BLaER1 treated with 17β-estradiol and CSF1 and Interleukin-3, amounts not matched to agents 10 nM and 100 nM (cell line): ENCODE results near the gene DOHH.
"Not testable (repeated sequence)": the region's sequence is repeated elsewhere in the genome, so short reads cannot be mapped to it uniquely, and the experiment has no call there.

Source experiments
- H3K27ac ChIP-seq, 11 experiments: shearing (Covaris generic); formaldehyde crosslinking; 2 replicates each; pipeline ENCODE4 v1.8.1; 2022
- H3K27me3 ChIP-seq, 11 experiments: shearing (Covaris generic); formaldehyde crosslinking; 2 replicates each; pipeline ENCODE4 v1.8.1; 2022
- H3K36me3 ChIP-seq, 11 experiments: shearing (Covaris generic); formaldehyde crosslinking; 2 replicates each; pipeline ENCODE4 v1.8.1; 2022
- H3K4me1 ChIP-seq, 10 experiments: shearing (Covaris generic); formaldehyde crosslinking; 2 replicates each; pipeline ENCODE4 v1.8.1; 2022
- H3K4me2 ChIP-seq, 11 experiments: shearing (Covaris generic); formaldehyde crosslinking; 2 replicates each; pipeline ENCODE4 v1.8.1; 2022
- H3K4me3 ChIP-seq, 10 experiments: shearing (Covaris generic); formaldehyde crosslinking; 2 replicates each; pipeline ENCODE4 v1.8.1; 2022
- H3K9ac ChIP-seq, 11 experiments: shearing (Covaris generic); formaldehyde crosslinking; 2 replicates each; pipeline ENCODE4 v1.8.1; 2022
- H3K9me3 ChIP-seq, 11 experiments: shearing (Covaris generic); formaldehyde crosslinking; replicated peaks in 1 of 11; 2 replicates each; pipeline ENCODE4 v1.8.1; 2022
- H4K20me1 ChIP-seq, 11 experiments: shearing (Covaris generic); formaldehyde crosslinking; 2 replicates each; pipeline ENCODE4 v1.8.1; 2022
- Cebpa-rat ChIP-seq, 11 experiments: shearing (Covaris generic); IDR thresholded peaks; 2 replicates each; pipeline ENCODE4 v1.8.1; 2022

Gene DOHH

DNA sequence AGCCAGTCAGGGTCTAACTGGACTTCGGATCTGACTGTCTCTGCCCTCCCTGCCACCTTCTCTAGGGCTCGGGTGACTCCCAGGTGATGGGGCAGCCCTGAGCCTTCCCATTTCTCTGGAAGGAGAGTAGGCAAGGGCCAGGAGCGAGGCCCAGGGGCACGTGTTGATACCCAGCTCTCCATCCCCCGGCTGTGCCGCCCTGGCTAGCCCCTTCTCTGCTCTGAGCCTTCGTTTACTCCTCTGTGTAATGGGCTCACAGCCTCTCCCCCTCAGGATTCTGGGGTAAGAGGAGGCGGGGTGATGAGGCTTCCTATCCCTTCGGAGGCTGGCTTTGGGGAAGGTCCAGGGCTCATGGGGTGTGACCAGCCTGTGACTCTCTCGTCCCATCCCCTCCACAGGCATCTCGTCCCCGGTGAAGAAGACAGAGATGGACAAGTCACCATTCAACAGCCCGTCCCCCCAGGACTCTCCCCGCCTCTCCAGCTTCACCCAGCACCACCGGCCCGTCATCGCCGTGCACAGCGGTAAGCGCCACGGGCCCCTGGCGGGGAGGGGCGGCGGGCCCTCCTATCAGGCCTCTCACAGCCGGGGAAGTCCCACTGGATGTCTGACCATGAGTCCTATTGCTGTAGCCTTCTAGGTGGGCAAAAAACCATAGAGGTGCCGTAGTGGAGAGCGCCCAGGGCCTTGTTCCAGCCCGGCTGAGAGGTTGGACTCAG lies 51.7 kb downstream of the DOHH start:
- H3K4me2 ChIP-seq, result no peak overlapping the region
- H3K27me3 ChIP-seq, result no peaks in the 10 kb centered on the region
- no peak for TF ChIP-seq Cebpa-rat (IDR thresholded peaks at IDR 0.05)
- no peaks in the 10 kb centered on the region for H3K9me3 ChIP-seq
- H4K20me1 ChIP-seq, result peaks cover 29 to 100% (median 89%) of the 10 kb centered on the region in 11 experiments
- peak overlapping the region in 1 of 11 experiments; percentile 28; a peak in 1 of 22 replicates for H3K27ac ChIP-seq
- H3K4me3 ChIP-seq, result no peak overlapping the region
- H3K36me3 ChIP-seq, result peaks cover 83 to 98% (median 90%) of the 10 kb centered on the region in 11 experiments
- peak overlapping the region in 2 of 11 experiments; percentile 11 to 15; a peak in 4 of 22 replicates for H3K9ac ChIP-seq
- H3K4me1 ChIP-seq, result peaks cover 38 to 62% (median 50%) of the 10 kb centered on the region in 10 experiments

DNA sequence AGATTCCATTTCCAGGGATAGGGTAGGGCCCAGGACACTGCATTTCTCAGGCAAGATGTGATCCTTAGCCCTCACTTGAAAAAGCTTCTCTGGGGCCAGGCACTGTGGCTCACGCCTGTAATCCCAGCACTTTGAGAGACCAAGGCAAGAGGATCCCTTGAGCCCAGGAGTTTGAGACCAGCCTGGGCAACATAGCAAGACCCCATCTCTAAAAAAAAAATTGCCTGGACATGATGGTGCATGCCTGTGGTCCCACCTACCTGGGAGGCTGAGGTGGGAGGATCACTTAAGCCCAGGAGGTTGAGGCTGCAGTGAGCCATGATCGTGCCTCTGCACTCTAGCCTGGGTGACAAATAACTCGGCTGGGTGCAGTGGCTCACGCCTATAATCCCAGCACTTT lies 53.8 kb downstream of the DOHH start:
- H3K4me3 ChIP-seq, H3K9ac ChIP-seq, H3K4me2 ChIP-seq, H3K9me3 ChIP-seq, H3K27me3 ChIP-seq: not testable (repeated sequence)
- Histone ChIP-seq H3K27ac (peak overlapping the region in 1 of 11 experiments; percentile 2; a peak in 2 of 22 replicates), H4K20me1 (peaks cover 38 to 100% (median 87%) of the 10 kb centered on the region in 11 experiments), H3K4me1 (peaks cover 53 to 71% (median 61%) of the 10 kb centered on the region in 10 experiments), H3K36me3 (peaks cover 81 to 97% (median 86%) of the 10 kb centered on the region in 11 experiments)

DNA sequence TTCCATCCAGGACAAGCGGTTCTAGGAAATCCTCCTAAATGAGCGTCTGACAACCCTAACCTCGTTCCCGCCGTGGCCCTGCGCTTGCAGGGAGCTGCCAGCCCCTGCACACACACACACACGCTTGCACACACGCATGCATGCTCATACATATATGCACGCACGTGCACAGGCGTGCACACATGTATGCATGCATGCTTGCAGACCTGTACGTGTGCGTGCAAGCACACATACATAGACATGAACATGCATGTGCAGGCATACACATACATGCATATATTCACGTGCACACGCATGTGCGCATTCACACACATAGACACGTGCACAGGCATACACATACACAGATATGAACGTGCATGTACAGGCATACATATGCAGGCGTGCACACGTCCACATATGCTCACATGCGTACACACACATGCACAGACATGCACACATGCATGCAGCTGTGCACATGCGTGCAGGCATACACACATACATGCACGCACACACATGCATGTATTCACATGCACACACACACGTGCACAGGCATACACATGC lies 55.7 kb downstream of the DOHH start:
- Histone ChIP-seq H3K9me3 (no peaks in the 10 kb centered on the region), H3K4me1 (peaks cover 42 to 69% (median 59%) of the 10 kb centered on the region in 10 experiments), H3K36me3 (peaks cover 70 to 96% (median 90%) of the 10 kb centered on the region in 11 experiments), H4K20me1 (peaks cover 47 to 100% (median 91%) of the 10 kb centered on the region in 11 experiments), H3K27me3 (no peaks in the 10 kb centered on the region), H3K27ac (peak overlapping the region in 2 of 11 experiments; percentile 40 to 58; a peak in 2 of 22 replicates), H3K9ac (peak overlapping the region in 4 of 11 experiments; percentile 53 to 72 (median 60); a peak in 7 of 22 replicates), H3K4me3 (0 out of 20 replicates have a peak overlapping the region, but pooled peaks of 1 of the 10 experiments have one; percentile 20), H3K4me2 (peak overlapping the region; percentile 40 to 82 (median 75))
- no peak for TF ChIP-seq Cebpa-rat (IDR thresholded peaks at IDR 0.05)

DNA sequence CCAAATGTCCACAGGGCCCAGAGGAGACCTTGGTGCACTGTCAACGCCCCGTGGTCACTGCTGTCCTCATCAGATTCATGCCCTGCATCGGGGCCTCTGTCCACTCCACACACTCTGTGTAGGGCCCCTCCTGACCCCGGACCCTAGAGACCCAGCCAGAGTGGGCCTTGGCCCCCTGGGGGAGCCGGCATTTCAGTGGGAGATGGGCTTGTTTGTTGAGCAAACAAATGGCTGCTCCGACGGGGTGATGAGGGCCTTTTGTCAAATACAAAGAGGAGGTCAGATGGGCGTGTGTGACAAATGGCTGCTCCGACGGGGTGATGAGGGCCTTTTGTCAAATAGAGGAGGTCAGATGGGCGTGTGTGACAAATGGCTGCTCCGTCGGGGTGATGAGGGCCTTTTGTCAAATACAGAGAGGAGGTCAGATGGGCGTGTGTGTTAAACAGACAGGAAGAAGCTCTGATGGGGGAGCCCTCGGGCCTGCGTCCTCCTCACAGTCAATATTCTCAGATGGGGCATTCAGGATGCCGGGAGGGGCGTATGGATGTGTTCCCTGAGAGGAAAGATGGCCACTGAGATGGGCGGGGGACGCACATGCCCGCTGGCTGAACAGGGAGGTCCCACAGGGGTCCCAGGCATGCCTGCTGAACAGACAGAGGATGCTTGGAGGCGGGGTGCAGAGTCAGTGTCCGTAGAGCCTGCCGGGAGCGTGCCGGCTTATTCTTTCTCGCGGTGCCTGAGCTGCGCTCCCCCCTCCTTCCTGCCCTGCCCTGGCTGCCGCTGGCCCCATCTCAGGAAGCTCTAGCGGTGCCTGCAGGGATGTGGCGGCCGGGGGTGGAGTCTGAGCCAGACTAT lies 56.4 kb downstream of the DOHH start:
- H3K9me3 ChIP-seq, result no peaks in the 10 kb centered on the region
- no peaks in the 10 kb centered on the region for H3K27me3 ChIP-seq
- H3K4me1 ChIP-seq, result peaks cover 35 to 64% (median 54%) of the 10 kb centered on the region in 10 experiments
- peaks cover 64 to 94% (median 85%) of the 10 kb centered on the region in 11 experiments for H3K36me3 ChIP-seq
- peak overlapping the region in 5 of 10 experiments; percentile 4 to 20 (median 10); a peak in 2 of 20 replicates for H3K4me3 ChIP-seq
- peaks cover 47 to 95% (median 89%) of the 10 kb centered on the region in 11 experiments for H4K20me1 ChIP-seq
- H3K9ac ChIP-seq, result peak overlapping the region; percentile 38 to 72 (median 60); a peak in 19 of 22 replicates
- TF ChIP-seq Cebpa-rat (IDR thresholded peaks at IDR 0.05), result no peak
- peak overlapping the region; percentile 40 to 82 (median 75) for H3K4me2 ChIP-seq
- peak overlapping the region in 8 of 11 experiments; percentile 17 to 63 (median 42); a peak in 14 of 22 replicates for H3K27ac ChIP-seq

DNA sequence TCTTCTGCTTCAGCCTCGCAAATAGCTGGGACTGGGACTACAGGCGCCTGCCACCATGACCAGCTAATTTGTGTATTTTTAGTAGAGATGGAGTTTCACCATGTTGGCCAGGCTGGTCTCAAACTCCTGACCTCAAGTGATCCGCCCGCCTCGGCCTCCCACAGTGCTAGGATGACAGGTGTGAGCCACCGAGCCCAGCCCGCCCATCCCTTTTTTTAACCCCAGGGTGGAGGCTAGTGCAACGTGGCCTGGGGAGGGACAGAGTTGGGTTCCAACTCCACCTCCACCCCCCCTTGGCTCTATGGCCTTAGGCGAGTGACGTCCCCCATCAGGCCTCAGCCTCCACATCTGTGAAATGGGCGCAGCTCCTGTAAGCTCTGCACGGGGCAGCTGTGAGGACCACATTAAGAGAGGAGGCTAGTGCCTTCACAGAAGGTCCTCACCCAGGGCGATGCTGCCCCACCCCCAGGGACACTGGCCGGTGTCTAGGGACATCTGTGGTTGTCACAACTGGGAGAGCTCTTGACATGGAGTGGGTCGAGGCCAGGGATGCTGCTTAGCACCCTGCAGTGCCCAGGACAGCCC lies 57.9 kb downstream of the DOHH start:
- peak overlapping the region in 1 of 11 experiments; percentile 9; a peak in 1 of 22 replicates for H3K27ac ChIP-seq
- H3K36me3 ChIP-seq, result peaks cover 66 to 94% (median 86%) of the 10 kb centered on the region in 11 experiments
- peaks cover 47 to 92% (median 75%) of the 10 kb centered on the region in 11 experiments for H4K20me1 ChIP-seq
- no peaks in the 10 kb centered on the region for H3K27me3 ChIP-seq
- H3K4me2 ChIP-seq, result peak overlapping the region in 10 of 11 experiments; percentile 23 to 82 (median 74); a peak in 12 of 22 replicates
- peak overlapping the region in 6 of 11 experiments; percentile 23 to 72 (median 48); a peak in 3 of 22 replicates for H3K9ac ChIP-seq
- H3K4me3 ChIP-seq, result no peak overlapping the region
- H3K4me1 ChIP-seq, result peaks cover 27 to 60% (median 52%) of the 10 kb centered on the region in 10 experiments
- no peaks in the 10 kb centered on the region for H3K9me3 ChIP-seq
- no peak for TF ChIP-seq Cebpa-rat (IDR thresholded peaks at IDR 0.05)

DNA sequence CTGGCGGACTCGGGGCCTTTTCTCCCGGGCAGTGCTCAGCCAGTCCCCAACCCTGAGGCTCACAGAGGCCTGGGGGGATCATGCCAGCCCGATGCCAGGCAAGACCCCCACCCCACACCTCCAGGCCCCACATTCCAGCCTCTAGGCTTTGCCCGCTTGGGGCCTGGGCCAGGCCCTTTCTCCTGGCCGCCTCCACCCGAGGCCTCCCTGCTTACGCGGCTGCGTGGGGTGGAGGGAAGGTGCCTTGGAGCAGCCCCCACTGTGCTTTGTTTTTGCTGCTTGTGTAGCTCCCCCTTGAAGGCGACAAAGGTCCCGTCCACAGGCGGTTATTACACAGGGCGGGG lies 58.5 kb downstream of the DOHH start:
- peak overlapping the region in 3 of 11 experiments; percentile 15 to 62 (median 28); a peak in 3 of 22 replicates for H3K4me2 ChIP-seq
- H3K9ac ChIP-seq, result peak overlapping the region in 7 of 11 experiments; percentile 6 to 57 (median 37); a peak in 10 of 22 replicates

DNA sequence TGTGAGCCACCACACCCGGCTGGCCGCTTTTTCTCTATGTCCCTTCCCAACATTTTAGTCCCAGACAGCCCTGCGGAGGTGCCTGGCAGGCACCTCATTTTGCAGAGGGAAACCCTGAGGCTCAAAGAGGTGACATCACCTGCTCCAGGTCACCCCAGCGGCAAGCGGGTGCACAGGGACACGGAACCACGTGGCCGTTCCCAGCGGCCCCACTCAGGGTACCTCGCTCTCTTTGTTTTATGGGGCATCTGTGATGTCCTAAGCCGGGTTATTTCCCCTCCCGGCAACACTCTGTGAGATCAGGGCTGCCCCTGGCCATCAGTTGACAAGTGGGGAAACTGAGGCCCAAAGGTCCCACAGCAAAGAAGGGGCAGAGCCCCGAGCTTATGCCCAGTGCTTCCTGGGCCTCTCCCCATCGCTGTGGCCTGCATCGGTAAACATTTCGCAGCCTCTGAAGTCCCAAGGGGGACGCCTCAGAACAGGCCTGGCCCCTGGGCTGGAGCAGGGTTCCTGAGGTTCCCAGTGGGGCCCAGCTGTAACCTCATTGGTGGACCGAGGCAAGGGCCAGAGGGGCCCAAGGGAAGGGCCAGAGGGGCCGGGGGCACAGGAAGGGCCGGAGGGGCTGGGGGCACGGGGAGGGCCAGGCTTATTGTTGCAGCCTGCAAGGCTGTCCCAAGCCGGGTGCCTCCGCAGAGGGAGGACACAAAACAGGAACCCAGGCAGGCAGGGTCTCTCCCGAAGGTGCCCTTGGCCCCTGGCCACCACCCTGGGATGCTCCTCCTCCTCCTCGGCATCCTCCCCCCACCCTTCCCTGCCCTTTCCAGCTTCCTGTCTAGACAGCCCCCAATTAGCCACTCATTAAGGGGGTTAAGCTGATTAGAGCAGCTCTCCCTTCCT lies 59.1 kb downstream of the DOHH start:
- no peaks in the 10 kb centered on the region for H3K27me3 ChIP-seq
- peak overlapping the region in 6 of 11 experiments; percentile 8 to 49 (median 30); a peak in 9 of 22 replicates for H3K27ac ChIP-seq
- peaks cover 27 to 60% (median 52%) of the 10 kb centered on the region in 10 experiments for H3K4me1 ChIP-seq
- peak overlapping the region in 10 of 11 experiments; percentile 1 to 66 (median 48); a peak in 17 of 22 replicates for H3K4me2 ChIP-seq
- peak overlapping the region in 8 of 11 experiments; percentile 25 to 66 (median 54); a peak in 14 of 22 replicates for H3K9ac ChIP-seq
- no peak for TF ChIP-seq Cebpa-rat (IDR thresholded peaks at IDR 0.05)
- H4K20me1 ChIP-seq, result peaks cover 44 to 79% (median 63%) of the 10 kb centered on the region in 11 experiments
- no peak overlapping the region for H3K4me3 ChIP-seq
- no peaks in the 10 kb centered on the region for H3K9me3 ChIP-seq
- H3K36me3 ChIP-seq, result peaks cover 70 to 94% (median 87%) of the 10 kb centered on the region in 11 experiments

More for the DNA sequence above, 58.5 kb downstream of the DOHH start:
- peak overlapping the region in 4 of 11 experiments; percentile 8 to 49 (median 34); a peak in 3 of 22 replicates for H3K27ac ChIP-seq
- no peaks in the 10 kb centered on the region for H3K27me3 ChIP-seq
- H3K36me3 ChIP-seq, result peaks cover 67 to 94% (median 86%) of the 10 kb centered on the region in 11 experiments
- H3K4me3 ChIP-seq, result no peak overlapping the region
- TF ChIP-seq Cebpa-rat (IDR thresholded peaks at IDR 0.05), result no peak
- peaks cover 47 to 85% (median 68%) of the 10 kb centered on the region in 11 experiments for H4K20me1 ChIP-seq
- peaks cover 27 to 60% (median 52%) of the 10 kb centered on the region in 10 experiments for H3K4me1 ChIP-seq
- no peaks in the 10 kb centered on the region for H3K9me3 ChIP-seq
